HG03108 (cell line): ENCODE results near the gene FRY.

Experiments
- ATAC-seq: cut with Tn5 transposase; IDR thresholded peaks from one replicate; pipeline ENCODE4 v1.9.1; 2021; ENCODE audit warnings: moderate library complexity; ENCODE audit not compliant: unreplicated experiment

FRY gene

GRCh38 chr13:32016119-32016518 lies 15.5 kb upstream of the FRY start:
- ATAC-seq, result no peak

DNA sequence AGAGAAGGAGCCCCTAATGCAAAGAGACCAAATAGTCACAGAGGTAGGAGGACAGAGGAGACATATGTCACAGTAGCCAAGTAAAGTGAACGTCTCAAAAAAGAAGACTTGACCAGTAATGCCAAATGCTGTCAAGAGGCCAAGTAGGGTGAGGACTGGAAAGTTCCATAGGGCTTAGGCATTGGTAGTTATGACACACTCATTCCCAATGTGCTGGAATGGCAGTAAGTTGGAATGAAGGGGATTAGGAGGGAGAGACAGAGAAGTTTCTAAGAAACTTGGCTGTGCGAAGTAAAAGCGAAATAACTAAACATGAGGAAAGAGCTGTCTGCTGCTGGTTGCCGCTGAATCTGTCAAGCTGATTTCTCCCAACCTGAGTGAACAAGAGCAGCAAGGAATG lies 14.9 kb upstream of the FRY start:
- ATAC-seq, result no peak

GRCh38 chr13:32017474-32017873 lies 14.1 kb upstream of the FRY start:
- ATAC-seq, result no peak

- no peak for ATAC-seq
These were observed 11.9 kb upstream of the FRY start for GRCh38 chr13:32019612-32020233.

- ATAC-seq, result no peak
These were observed 9.8 kb upstream of the FRY start for GRCh38 chr13:32021785-32022184.

DNA sequence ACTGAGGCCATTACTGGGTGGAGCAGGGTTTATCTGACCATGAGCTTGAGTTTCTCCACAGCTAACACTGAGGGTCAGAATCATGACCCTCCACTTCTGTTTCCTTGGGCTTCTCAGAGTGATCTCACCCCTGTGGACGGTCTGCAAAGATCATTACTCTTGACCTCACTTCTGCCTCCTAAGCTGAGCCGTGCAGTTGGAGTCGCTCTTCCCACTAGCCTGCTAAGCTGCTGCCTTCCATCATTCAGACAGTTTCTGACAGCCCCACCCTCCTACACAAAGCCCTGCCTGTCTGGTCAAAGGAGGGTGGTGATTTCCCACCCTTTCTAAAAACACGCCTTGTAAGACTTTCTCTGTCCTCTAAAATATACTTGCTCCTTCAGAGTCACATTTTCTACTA lies 9.3 kb upstream of the FRY start:
- no peak for ATAC-seq

DNA sequence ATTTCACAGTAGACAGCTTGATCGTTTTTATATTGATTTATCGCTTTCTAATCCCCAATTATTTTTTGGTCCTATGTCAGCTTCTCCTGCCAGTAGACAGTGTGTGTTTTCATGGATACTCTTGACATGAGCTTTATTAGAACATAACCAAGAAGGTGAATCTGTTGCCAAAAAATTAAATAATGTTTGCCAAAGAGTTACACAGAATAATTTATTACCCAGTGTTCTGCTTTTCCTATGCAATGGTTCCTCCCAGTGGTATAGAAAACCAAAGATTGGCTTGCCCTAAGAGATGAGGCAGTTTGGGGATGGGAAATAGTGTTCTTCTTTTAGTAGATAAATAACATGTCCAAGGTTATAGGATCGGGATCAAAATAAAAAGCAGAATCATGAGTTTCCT lies 8.5 kb upstream of the FRY start:
- no peak for ATAC-seq

DNA sequence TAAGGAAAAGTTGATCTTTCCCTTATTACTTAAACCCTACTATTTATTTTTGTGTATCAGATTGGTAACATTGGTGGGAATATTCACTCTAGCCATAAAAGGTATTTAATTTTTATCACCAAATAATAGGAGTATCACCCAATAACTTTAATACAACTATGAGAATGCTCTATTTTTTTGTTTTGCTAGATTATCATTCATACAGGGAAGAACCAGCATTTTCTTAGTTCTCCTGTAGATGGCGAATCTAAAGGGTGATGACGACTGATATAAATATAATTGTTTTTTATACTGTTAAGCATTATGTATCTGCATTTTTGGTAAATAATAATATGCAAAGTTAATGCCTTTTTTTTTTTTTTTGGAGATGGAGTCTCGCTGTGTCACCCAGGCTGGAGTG lies 7.9 kb upstream of the FRY start:
- ATAC-seq, result no peak

DNA sequence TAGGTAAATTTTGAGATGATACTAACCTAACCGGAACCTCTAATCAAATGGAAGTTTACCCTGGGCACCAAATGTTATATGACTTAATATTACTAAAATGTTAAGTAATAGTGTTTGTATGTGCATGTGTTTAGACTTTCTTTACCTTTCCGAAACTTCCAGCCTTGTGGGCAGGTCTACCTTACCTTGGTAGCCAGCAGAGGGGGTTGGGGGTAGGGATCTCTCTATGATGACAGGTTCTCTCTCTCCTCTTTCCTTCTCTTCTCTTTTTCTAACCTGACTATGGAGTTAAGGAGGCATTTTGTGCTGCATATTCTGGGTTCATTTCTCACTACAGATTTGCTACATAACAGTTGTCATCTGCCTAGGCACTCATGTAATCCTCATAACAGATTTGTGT lies 6.8 kb upstream of the FRY start:
- no peak for ATAC-seq

DNA sequence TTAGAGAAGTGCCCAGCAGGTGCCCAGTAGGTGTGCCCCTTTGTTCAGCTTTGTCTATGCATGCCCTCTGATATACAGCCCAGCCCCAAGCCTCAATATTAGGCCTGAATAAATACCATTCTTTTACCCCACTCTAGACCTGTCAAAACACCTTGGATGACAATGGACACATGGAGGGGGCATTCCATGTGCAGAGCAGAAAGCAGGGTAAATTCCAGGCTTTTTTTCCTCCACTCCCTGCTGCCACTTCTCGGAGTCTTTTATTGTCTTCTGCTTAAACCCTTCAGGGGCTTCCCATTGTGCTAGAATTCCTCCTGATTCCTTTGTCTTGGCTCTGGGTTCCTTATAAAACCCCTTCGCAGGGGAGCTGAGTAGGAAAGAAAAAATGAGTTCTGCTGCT lies 5.8 kb upstream of the FRY start:
- no peak for ATAC-seq

DNA sequence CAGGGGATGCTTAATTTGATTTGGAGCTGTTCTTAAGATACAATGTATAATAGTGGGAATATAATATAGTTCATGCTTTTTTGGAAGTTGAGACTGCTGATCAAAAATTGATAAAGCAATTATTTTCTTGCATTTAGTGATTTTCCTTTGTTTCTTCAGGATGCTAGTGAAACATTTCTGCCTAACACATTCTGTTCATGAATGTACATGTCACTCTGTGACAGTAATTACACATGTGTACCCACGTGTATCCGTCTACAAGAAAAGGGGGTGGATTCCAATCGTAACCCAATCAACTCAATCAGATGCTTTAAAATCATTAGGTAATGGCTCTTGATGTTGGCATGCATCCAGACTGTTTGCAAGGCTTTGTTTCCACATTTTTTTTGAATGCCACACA lies 5.0 kb upstream of the FRY start:
- ATAC-seq, result no peak

DNA sequence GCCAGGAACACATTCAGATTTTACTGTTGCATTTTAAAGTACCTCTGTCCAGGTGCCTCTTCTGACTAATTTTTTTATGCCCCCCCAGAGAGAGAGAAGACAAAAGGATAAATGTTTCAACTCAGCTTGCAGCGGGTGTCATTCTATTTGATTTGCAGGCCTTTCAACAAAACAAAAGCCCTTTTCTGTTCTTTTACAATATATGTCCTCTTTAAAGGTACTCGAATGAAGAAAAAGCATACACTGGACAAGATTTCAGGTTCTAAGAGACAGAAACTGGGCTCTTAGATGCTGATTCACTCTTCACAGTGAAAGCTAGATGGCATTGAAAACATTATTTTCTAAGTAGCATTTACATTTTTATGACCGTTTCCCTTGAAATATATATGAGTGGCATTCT lies 2.9 kb upstream of the FRY start:
- ATAC-seq, result no peak

DNA sequence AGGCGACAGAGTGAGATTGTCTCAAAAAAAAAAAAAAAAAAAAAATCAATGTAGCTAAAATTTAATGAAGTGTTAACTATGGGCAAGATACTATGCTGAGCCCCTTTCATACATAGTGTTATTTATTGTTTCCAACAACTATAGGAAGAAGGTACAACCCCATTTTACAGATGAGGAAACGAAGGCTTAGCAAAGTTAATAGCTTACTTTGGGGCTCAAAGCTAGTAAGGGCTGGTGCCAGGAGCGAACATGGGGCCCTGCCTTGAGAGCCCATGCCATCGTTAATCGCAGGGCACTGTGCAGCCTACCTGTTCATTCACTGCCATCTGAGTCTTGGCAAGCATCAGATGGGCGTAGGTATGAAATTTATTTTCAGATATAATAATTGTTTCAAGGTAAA lies 1.9 kb upstream of the FRY start:
- no peak for ATAC-seq

DNA sequence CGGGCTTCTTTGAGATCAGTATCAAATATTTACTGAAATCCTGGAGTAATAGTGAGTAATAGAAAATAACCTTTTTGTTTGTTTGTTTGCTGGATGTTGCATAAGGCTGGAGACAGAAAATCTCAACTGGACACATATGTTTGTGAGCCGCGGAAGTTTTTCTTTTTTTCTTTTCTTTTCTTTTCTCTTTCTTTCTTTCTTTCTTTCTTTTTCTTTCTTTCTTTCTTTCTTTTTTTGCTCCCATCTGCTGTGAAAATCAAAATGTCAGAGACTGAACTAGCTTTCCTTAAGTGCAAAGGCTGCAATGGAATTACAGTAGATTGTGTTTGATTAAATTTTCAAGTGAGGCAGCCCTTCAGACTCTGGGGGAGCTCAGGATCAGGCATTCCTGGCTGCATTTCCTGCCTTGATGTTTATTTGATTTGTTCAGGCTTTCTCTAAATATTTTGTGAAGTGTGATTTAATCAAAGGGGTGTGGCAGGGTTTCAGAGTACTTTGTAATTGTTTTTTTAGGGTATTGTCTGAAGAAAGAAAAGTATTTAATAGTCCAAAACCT lies 319 bp downstream of the FRY start:
- ATAC-seq, result no peak

DNA sequence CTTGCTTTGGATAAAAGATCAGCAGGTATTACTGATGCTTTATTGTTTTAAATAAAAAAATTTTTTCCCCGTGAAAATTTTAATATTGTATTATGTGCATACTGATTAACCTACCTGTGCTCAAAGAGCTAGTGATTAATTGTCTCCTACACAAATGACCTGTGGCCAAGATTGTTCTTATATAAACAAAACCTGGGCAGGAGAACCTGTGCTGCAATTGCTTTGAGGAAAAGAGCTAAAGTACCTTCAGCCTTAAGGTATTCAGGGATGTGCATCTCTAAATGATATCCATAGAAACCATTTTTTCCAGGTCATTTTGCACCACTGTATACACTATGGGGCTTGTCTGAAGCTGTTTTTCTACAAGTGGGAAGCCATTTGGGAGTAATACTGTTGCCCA lies 1.2 kb downstream of the FRY start:
- no peak for ATAC-seq

DNA sequence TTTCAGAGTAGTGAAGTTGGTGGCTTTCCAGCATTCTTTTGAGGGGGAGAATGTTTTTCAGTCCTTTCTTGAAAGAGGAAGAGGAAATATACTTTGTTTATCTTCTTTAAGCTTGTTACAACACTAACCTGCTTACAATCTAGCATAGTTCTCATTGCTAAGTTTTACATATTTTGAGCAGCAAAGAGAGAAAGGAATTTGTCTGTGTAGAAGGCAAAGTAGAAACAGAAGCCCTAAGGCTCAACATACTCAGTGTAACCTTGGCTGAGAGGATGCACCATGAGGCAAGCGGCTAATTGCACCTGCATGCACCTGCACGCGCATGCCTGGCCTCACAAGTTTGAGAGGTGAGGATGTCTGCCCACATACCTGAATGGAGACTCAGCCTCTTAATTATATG lies 2.2 kb downstream of the FRY start:
- ATAC-seq, result no peak

DNA sequence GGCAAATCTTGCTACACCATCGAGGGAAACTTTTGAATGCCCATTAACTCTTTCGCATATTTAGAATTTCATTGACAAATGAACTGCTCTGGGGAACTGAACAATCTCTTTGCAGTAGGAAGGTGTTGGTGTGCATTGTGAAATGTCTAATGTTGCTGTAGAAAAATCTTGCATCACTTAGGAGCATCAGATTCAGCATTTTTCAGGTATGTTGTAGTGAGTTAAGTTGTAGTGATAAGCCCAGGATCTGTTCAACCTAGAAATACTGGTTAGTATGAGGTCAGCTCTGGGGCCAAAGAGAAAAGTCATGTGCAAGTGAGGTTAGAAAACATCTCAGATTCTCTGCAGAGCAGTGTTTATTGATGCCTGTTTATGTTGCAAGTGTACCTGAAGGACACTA lies 4.1 kb downstream of the FRY start:
- ATAC-seq, result no peak

- no peak for ATAC-seq
These were observed 4.6 kb downstream of the FRY start for GRCh38 chr13:32036126-32036695.

GRCh38 chr13:32036757-32037156 lies 5.2 kb downstream of the FRY start:
- ATAC-seq, result no peak

- ATAC-seq, result no peak
These were observed 5.9 kb downstream of the FRY start for GRCh38 chr13:32037471-32037870.

GRCh38 chr13:32038343-32038742 lies 6.8 kb downstream of the FRY start:
- no peak for ATAC-seq

GRCh38 chr13:32039056-32039455 lies 7.5 kb downstream of the FRY start:
- ATAC-seq, result no peak

DNA sequence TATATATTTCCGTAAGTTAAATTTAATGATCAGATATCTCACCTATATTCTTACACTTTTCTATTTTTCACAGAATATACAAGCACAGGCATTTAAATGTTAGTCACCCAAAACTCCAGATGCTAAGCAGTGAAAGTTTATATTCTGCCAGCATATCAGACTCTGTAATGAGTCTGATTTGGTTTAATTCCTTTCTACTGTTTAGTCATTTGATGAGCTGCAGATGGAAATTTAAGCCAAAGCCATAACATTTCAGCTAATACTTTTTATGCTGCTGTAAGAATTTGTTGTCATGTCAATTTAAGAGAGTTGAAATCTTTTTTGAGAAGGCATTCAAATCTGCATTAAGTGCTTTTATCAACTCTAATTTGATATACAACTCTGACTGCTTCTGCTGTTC lies 8.0 kb downstream of the FRY start:
- no peak for ATAC-seq
